HepG2 (cell line): ENCODE measurements around the gene GTF2A2. TPM values are rescaled to one million over a fixed set of nuclear protein-coding genes. Genes with fewer than 3 reads are reported as not detected.

Experiments used
- DMTF1 ChIP-seq: sonication (generic); formaldehyde crosslinking; IDR thresholded peaks from 2 replicates; pipeline ENCODE4 v1.4.0; 2020; ENCODE audit warnings: mild to moderate bottlenecking, missing genetic modification reagents
- EHMT2 ChIP-seq: fragments of 200-600 bp; sonication (generic); IDR thresholded peaks from 2 replicates; pipeline ENCODE4 v1.7.0; 2017; ENCODE audit warnings: antibody characterized with exemption, low read depth, low read length, borderline replicate concordance
- EP300 ChIP-seq, 3 experiments: sonication (generic) in 1 of 3; formaldehyde crosslinking in 1 of 3; IDR thresholded peaks; 2 replicates each; pipeline versions ENCODE4 v1.5.1 to v1.6.1; 2011 to 2020; ENCODE audit warnings: low read depth in 2 of 3, low read length in 2 of 3, borderline replicate concordance in 1 of 3, improper control_type of control experiment in 1 of 3, mild to moderate bottlenecking in 1 of 3, missing genetic modification reagents in 1 of 3, moderate library complexity in 1 of 3
- GABPA ChIP-seq, 2 experiments: IDR thresholded peaks; 2 replicates each; pipeline ENCODE4 v1.6.1; 2011 to 2016; ENCODE audit warnings: low read depth in 2 of 2, low read length in 1 of 2, missing biosample characterization in 1 of 2, missing genetic modification characterization in 1 of 2
- GFI1 ChIP-seq: sonication (generic); formaldehyde crosslinking; IDR thresholded peaks from 2 replicates; pipeline ENCODE4 v1.5.0; 2020; ENCODE audit warnings: missing genetic modification reagents, mild to moderate bottlenecking, borderline replicate concordance
- HNRNPUL1 ChIP-seq: fragments of 200-400 bp; formaldehyde crosslinking; IDR thresholded peaks from 2 replicates; pipeline ENCODE4 v1.6.1; 2017; ENCODE audit warnings: low read depth, mild to moderate bottlenecking, low read length, moderate library complexity
- KLF15 ChIP-seq: sonication (generic); formaldehyde crosslinking; IDR thresholded peaks from 2 replicates; pipeline ENCODE4 v1.8.1; 2023; ENCODE audit warnings: borderline replicate concordance, mild to moderate bottlenecking, inconsistent platforms, missing genetic modification reagents, mixed read lengths
- MAFG ChIP-seq: sonication (generic); formaldehyde crosslinking; IDR thresholded peaks from 2 replicates; pipeline ENCODE4 v1.5.1; 2020; ENCODE audit warnings: mild to moderate bottlenecking, missing genetic modification reagents
- POLR2AphosphoS2 ChIP-seq: IDR thresholded peaks from 2 replicates; pipeline ENCODE4 v1.6.1; 2011; ENCODE audit warnings: low read depth, low read length, improper control_type of control experiment
- RBM39 ChIP-seq: fragments of 200-400 bp; formaldehyde crosslinking; IDR thresholded peaks from one replicate; pipeline ENCODE4 v1.6.1; 2018; ENCODE audit warnings: antibody characterized with exemption, mild to moderate bottlenecking, low read depth, low read length; ENCODE audit not compliant: poor library complexity, severe bottlenecking
- SP5 ChIP-seq: IDR thresholded peaks from 2 replicates; pipeline ENCODE4 v1.6.1; 2016; ENCODE audit warnings: low read depth, borderline replicate concordance
- STAG1 ChIP-seq: sonication (generic); formaldehyde crosslinking; IDR thresholded peaks from 2 replicates; pipeline ENCODE4 v1.4.0; 2020; ENCODE audit warnings: missing genetic modification reagents
- SUZ12 ChIP-seq: fragments of 150-350 bp; IDR thresholded peaks from 2 replicates; pipeline ENCODE4 v1.6.1; 2014; ENCODE audit warnings: low read depth, low read length
- ZFX ChIP-seq: sonication (generic); formaldehyde crosslinking; IDR thresholded peaks from 2 replicates; pipeline ENCODE4 v1.4.0; 2020; ENCODE audit warnings: mild to moderate bottlenecking, low read depth, missing genetic modification reagents, moderate library complexity
- ZNF138 ChIP-seq: sonication (generic); formaldehyde crosslinking; IDR thresholded peaks from 2 replicates; pipeline ENCODE4 v1.5.0; 2020; ENCODE audit warnings: mild to moderate bottlenecking, low read depth, missing genetic modification reagents
- ZNF296 ChIP-seq: sonication (generic); formaldehyde crosslinking; conservative IDR thresholded peaks from 2 replicates; pipeline ENCODE4 v1.5.0; 2020; ENCODE audit warnings: mild to moderate bottlenecking, missing genetic modification reagents
- ZNF326 ChIP-seq: sonication (generic); formaldehyde crosslinking; IDR thresholded peaks from 2 replicates; pipeline ENCODE4 v1.4.0; 2020; ENCODE audit warnings: missing genetic modification reagents, borderline replicate concordance
- ZNF33A ChIP-seq: sonication (generic); formaldehyde crosslinking; IDR thresholded peaks from 2 replicates; pipeline ENCODE4 v1.5.1; 2020; ENCODE audit warnings: missing genetic modification reagents, mild to moderate bottlenecking, moderate library complexity, borderline replicate concordance
- ZSCAN30 ChIP-seq: sonication (generic); formaldehyde crosslinking; IDR thresholded peaks from 2 replicates; pipeline ENCODE4 v1.5.0; 2020; ENCODE audit warnings: mild to moderate bottlenecking, missing genetic modification reagents
- polyA plus RNA-seq, 8 experiments: library from polyadenylated mRNA; depleted of rRNA in 3 of 8; stranded (reverse) in 7 of 8; unstranded in 1 of 8; fragments of >200 nt; fragmentation: Illumina TruSeq in 4 of 8; extraction: Trizol in 4 of 8; gene quantifications; 2 replicates each; pipeline versions ENCODE4 v1.2.1 to v1.2.3, GENCODE V29; 2011 to 2016; ENCODE audit warnings: low read depth in 4 of 8, missing spikeins in 1 of 8, mixed read lengths in 1 of 8; ENCODE audit not compliant: insufficient read depth in 1 of 8
- total RNA-seq, 5 experiments: library from RNA; depleted of rRNA; stranded (reverse); fragments of >200 nt; fragmentation: Illumina TruSeq; extraction: Trizol; gene quantifications; 2 replicates each; pipeline ENCODE4 v1.2.3, GENCODE V29; 2016; ENCODE audit warnings: low read depth in 1 of 5
- TF ChIP-seq, protein P1 (sequence below): sonication (generic); formaldehyde crosslinking; IDR thresholded peaks from 2 replicates; pipeline ENCODE4 v1.4.0; 2020; ENCODE audit warnings: missing genetic modification reagents, borderline replicate concordance
- TF ChIP-seq, protein P2 (sequence below): sonication (generic); formaldehyde crosslinking; IDR thresholded peaks from 2 replicates; pipeline ENCODE4 v1.8.1; 2023; ENCODE audit warnings: mild to moderate bottlenecking, inconsistent platforms, moderate library complexity, missing genetic modification reagents, borderline replicate concordance

The GTF2A2 gene
- total and polyA plus RNA-seq, 2 of the 13 experiments (the other 11 are each of a cell fraction or from before 2014, with no cell fraction given) = 24.4 to 106 TPM

GRCh38 chr15:59688782-59689625 is 31.7 kb upstream of the GTF2A2 start, which contains the start of gene BNIP2 (continued):
- TF ChIP-seq RBM39 = no peak
- no peak for TF ChIP-seq EHMT2
- no peak for TF ChIP-seq POLR2AphosphoS2
- no peak for TF ChIP-seq ZNF326 (CRISPR knock-in tag)
- 0 out of 2 replicates have a peak, but pooled peaks have one; percentile 42 for TF ChIP-seq GFI1 (CRISPR knock-in tag)
- no peak for TF ChIP-seq MAFG
- 0 out of 2 replicates have a peak, but pooled peaks have one; percentile 87 for TF ChIP-seq ZSCAN30
- no peak for TF ChIP-seq ZNF296 (CRISPR knock-in tag)
- TF ChIP-seq ZFX = peak; percentile 99
- TF ChIP-seq KLF15 (CRISPR knock-in tag) = no peak
- TF ChIP-seq GABPA (IDR thresholded peaks at IDR 0.05; ENCODE audit: low read depth, low read length) = peak; percentile 99
- peak; percentile 86 for TF ChIP-seq GABPA (CRISPR knock-in tag; IDR thresholded peaks at IDR 0.05; ENCODE audit: low read depth)
- no peak for TF ChIP-seq DMTF1
- no peak for TF ChIP-seq HNRNPUL1
- TF ChIP-seq ZNF33A (CRISPR knock-in tag) = peak; percentile 58; the same call in 1 of the 2 replicates
- peak; percentile 66; the same call in 1 of the 2 replicates for TF ChIP-seq SP5
- TF ChIP-seq EP300 (IDR thresholded peaks at IDR 0.05; ENCODE audit: low read depth in 2 of 2, low read length in 2 of 2) = no peak
- TF ChIP-seq EP300 (CRISPR knock-in tag; IDR thresholded peaks at IDR 0.05; ENCODE audit: borderline replicate concordance) = peak; percentile 43; the same call in 1 of the 2 replicates
- no peak for TF ChIP-seq STAG1 (CRISPR knock-in tag)
- TF ChIP-seq, protein P1, sequence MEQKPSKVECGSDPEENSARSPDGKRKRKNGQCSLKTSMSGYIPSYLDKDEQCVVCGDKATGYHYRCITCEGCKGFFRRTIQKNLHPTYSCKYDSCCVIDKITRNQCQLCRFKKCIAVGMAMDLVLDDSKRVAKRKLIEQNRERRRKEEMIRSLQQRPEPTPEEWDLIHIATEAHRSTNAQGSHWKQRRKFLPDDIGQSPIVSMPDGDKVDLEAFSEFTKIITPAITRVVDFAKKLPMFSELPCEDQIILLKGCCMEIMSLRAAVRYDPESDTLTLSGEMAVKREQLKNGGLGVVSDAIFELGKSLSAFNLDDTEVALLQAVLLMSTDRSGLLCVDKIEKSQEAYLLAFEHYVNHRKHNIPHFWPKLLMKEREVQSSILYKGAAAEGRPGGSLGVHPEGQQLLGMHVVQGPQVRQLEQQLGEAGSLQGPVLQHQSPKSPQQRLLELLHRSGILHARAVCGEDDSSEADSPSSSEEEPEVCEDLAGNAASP (CRISPR knock-in tag) = no peak; the same call in none of the 2 replicates
- TF ChIP-seq SUZ12 = no peak
- TF ChIP-seq ZNF138 (CRISPR knock-in tag) = no peak
- TF ChIP-seq, protein P2, sequence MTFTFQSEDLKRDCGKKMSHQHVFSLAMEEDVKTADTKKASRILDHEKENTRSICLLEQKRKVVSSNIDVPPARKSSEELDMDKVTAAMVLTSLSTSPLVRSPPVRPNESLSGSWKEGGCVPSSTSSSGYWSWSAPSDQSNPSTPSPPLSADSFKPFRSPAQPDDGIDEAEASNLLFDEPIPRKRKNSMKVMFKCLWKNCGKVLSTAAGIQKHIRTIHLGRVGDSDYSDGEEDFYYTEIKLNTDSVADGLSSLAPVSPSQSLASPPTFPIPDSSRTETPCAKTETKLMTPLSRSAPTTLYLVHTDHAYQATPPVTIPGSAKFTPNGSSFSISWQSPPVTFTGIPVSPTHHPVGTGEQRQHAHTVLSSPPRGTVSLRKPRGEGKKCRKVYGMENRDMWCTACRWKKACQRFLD (CRISPR knock-in tag) = peak; percentile 71; the same call in 1 of the 2 replicates
